Skeletal muscle cell (primary cell): ENCODE results near the gene UBE2J2.

Source experiments
- DNase-seq: peaks from one replicate; pipeline ENCODE4 v3.0.0-alpha.2; 2010; ENCODE audit warnings: low read depth
- H3K4me3 ChIP-seq: 2 replicates; pipeline ENCODE4 v1.5.1; 2011; ENCODE audit warnings: low read depth, mild to moderate bottlenecking, control low read depth, low read length, moderate library complexity

UBE2J2 gene

GRCh38 chr1:1298861-1299685, 25.4 kb upstream of the UBE2J2 start:
- DNase-seq = no peak
- H3K4me3 ChIP-seq = no peak overlapping the region

DNA sequence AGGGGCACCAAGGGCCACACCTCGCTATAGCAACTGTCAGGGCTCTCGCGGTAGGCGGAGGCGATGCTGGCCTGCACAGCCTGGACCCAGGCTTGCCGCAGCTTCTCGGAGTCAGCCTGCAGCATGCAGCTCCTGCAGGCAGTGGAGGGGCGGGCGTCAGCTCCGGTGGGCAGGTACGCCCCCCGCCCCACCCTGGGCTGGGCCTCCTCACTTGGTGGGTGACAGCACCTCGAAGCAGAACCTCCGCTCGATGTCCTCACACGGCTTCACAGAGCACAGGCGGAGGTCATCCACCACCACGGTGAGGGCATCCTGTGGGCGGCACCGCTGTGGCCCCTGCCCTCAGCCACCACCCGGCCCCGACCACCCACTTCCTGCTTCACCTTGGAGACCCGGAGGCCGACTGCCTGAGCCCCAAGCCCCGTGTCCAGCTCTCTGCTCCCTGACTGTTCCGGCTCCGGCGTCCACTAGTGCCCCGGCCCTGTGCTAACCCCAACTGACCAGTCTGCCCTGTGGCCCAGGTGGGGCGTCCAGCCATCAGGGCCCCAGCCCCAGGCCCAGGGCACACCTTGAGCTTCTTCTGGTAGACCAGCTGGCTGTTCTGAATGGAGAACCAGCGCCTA, 24.3 kb upstream of the UBE2J2 start:
- no peak for DNase-seq
- no peak overlapping the region for H3K4me3 ChIP-seq

- no peak overlapping the region for H3K4me3 ChIP-seq
- no peak for DNase-seq
Observed at GRCh38 chr1:1296070-1297061, 22.7 kb upstream of the UBE2J2 start.

DNA sequence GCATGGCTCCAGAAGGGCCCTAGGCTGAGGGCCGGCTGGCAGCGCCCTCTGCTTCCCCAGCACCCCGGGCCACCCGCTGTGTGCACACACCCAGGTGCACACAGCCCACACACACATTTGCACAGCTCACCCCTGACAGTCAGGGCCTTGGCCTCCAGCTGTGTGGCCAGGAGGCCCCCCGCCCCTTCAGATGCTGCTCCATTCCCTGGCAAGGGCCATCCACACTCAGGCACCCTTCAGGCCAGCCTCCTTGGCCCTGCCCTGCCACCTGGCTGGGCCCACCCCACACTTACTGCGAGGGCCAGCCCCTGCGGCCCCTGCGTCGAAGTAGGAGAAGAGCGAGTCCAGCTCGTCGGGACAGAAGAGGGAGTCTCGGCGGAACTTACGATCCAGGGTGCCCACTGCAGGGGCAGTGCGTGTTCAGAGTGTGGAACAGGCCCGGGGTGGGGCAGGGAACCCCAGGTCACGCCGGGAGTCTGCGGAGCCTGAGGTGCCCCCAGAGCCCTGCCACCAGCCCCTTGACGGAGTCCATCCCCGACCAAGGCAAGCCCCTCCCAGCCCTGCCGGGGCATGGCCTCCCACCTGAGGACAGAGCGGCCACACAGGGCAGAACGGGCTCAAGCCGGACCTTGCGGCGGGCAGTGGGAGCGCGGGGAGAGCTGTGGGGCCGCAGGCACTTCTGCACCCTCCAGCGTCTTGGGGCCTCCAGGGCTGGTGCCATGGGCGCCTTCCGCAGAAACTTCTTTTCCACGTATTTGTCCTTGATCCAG, 21.7 kb upstream of the UBE2J2 start:
- no peak for DNase-seq
- H3K4me3 ChIP-seq = no peak overlapping the region

- no peak overlapping the region for H3K4me3 ChIP-seq
- DNase-seq = no peak
Observed at GRCh38 chr1:1294250-1294890, 20.7 kb upstream of the UBE2J2 start.

DNA sequence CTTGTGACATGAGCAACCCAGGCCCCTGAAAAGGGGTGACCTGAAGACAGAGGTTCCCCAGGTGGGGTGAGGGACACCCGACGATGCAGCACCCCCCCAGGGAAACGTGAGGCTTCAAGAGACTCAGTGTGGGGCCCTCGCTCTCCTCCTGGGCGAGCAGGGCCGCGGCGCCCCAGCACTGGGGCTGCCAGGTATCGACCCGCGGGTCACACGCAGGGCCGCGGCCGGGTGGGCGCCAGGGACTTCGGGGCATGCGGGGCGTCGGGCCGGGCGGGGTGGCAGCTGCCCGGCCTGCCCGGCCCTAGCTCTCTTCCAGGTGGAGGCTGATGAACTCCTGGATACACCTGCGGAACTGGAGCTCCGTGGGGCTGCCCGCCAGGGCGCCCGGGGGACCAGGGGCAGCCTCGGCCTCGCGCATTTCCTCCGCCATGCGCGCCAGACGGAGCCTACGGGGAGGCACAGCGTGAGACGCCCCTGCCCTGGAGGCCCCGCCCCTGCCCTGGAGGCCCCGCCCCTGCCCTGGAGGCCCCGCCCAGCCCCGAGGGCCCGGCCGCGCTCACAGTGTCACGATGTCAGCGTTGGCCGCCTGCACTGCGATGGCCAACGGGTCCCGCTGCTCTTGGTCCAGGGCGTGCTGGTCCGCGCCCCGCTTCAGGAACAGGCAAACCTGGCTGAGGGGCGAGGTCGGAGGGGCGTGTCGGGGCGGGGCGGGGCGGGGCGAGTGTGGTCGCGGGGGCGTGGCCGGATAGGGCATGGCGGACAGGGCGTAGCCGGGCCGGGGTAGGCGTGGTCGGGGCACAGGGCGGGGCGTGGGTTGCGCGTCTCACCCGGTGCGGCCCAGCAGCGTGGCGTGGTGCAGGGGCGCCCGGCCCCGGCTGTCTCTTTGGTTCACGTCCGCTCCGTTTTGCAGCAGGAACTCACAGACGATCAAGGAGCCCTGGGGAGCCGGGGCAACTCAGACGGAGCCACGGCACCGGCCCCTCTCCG, 19.9 kb upstream of the UBE2J2 start:
- no peak overlapping the region for H3K4me3 ChIP-seq
- DNase-seq = no peak

- no peak for DNase-seq
- no peak overlapping the region for H3K4me3 ChIP-seq
Observed at GRCh38 chr1:1292851-1293250, 19.2 kb upstream of the UBE2J2 start.

- H3K4me3 ChIP-seq = no peak overlapping the region
- no peak for DNase-seq
Observed at GRCh38 chr1:1292442-1292779, 18.8 kb upstream of the UBE2J2 start.

- H3K4me3 ChIP-seq = no peak overlapping the region
- DNase-seq = no peak
Observed at GRCh38 chr1:1291548-1292441, 18.1 kb upstream of the UBE2J2 start.

DNA sequence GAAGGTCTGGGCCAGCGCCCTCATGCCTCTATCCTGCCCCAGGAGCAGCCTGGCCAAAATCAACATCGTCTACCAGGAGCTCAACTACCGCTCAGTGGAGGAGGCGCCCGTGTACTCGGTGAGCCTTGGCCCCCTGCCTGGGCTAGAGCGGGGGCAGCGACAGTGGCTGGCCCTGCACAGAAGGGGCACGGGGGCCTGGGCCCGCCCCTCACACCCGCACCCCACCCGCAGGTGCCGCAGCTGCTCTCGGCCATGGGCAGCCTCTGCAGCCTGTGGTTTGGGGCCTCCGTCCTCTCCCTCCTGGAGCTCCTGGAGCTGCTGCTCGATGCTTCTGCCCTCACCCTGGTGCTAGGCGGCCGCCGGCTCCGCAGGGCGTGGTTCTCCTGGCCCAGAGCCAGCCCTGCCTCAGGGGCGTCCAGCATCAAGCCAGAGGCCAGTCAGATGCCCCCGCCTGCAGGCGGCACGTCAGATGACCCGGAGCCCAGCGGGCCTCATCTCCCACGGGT, 17.4 kb upstream of the UBE2J2 start:
- no peak for DNase-seq
- H3K4me3 ChIP-seq = no peak overlapping the region

DNA sequence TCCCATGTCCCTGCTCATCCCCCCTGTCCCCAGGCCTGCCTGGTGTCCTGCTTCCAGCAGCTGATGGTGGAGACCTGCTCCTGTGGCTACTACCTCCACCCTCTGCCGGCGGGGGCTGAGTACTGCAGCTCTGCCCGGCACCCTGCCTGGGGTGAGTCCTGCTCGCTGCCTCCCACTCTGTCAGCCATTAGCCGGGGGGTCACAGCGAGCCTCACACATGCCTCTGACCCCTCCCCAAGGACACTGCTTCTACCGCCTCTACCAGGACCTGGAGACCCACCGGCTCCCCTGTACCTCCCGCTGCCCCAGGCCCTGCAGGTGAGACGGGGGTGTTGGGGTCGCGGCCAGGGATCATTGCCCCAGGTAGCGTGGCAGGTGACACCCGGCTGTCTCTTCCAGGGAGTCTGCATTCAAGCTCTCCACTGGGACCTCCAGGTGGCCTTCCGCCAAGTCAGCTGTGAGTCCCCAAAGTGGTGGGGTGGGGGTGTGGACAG, 16.6 kb upstream of the UBE2J2 start:
- DNase-seq = no peak
- H3K4me3 ChIP-seq = no peak overlapping the region

- DNase-seq = no peak
- H3K4me3 ChIP-seq = no peak overlapping the region
Observed at GRCh38 chr1:1287288-1288110, 13.8 kb upstream of the UBE2J2 start.

DNA sequence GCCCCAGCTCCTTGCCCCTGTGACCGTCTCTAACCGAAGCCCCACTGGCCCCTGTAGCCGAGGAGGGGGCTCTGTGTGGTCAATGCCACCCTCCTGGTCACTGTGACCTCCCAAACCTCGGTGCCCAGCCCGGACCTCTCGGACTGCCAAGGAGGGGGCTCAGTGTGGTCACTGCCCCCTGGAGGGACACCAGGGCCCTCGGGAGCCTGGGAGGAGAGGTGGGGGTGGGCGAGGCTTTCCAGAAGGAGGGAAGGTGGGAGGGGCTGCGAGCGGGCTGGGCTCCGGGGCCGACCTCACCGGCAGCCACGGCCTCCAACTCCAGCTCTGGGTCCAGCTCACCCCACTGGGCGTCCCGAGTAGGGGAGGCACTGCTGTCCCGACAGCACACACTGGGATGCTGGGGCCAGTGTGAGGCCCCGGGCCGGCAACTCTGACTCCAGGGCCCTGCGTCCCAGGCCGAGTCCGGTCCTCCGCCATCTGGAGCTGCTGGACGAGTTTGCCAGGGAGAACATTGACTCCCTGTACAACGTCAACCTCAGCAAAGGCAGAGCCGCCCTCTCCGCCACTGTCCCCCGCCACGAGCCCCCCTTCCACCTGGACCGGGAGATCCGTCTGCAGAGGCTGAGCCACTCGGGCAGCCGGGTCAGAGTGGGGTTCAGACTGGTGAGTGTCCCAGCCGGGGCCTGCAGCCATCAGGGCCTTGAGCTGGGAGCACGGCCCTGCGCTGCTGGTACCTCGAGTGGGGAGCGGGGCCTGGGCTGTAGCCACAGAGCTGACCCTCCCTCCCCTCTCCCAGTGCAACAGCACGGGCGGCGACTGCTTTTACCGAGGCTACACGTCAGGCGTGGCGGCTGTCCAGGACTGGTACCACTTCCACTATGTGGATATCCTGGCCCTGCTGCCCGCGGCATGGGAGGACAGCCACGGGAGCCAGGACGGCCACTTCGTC, 12.9 kb upstream of the UBE2J2 start:
- no peak overlapping the region for H3K4me3 ChIP-seq
- DNase-seq = no peak

DNA sequence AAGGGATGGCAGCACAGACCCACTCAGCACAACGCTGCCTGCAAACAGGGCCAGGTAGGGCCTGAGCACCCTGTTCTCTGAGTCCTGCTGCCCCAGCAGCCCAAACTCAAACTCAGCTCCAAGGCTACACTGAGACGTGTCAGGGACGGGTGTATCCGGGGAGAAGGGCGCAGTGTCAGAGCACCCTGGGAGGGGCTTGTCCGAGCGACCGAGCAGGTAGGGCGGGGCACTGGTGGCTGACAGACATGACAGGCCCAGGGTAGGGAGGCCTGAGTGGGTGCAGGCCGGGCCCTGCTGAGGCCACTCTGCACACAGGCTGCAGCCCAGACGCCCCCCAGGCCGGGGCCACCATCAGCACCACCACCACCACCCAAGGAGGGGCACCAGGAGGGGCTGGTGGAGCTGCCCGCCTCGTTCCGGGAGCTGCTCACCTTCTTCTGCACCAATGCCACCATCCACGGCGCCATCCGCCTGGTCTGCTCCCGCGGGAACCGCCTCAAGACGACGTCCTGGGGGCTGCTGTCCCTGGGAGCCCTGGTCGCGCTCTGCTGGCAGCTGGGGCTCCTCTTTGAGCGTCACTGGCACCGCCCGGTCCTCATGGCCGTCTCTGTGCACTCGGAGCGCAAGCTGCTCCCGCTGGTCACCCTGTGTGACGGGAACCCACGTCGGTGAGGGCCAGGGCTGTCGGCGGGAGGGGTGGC, 12.1 kb upstream of the UBE2J2 start:
- H3K4me3 ChIP-seq = no peak overlapping the region
- no peak for DNase-seq
